Measurements from ENCODE around the gene ZNF521. TPM values are rescaled to one million over a fixed set of nuclear protein-coding genes. Genes with fewer than 3 reads are reported as not detected.

Gene ZNF521
- total RNA-seq, 1 experiment from 2014 or later, result not detected

DNA sequence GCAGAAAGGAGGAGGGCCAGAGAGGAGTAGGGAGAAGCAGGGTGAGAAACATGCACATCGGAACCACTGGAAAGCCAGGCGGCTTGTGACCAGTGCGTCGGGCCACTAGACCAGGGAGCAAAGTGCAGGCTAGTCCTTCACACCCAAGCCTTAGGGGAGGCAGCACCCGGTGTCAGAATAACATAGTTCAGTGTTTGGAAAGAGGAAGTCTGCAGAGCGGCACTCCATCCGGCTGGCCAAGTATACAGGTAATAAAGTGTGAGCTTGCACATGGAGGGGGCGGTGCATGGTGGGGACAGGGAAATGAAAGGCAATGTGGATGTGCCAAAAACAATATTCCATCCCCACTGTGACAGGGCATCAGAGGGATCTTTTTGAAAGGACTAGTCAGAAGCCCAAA lies 69.7 kb downstream of the ZNF521 start:
- no peaks in the 10 kb centered on the region for H3K4me1 Mint-ChIP-seq (ENCODE audit: insufficient read depth, unreplicated experiment)
- peaks cover 4% of the 10 kb centered on the region for H3K9me3 Mint-ChIP-seq (ENCODE audit: unreplicated experiment)
- DNase-seq (ENCODE audit: unreplicated experiment), result no peak
- H3K27me3 Mint-ChIP-seq (ENCODE audit: insufficient read depth, unreplicated experiment), result no peaks in the 10 kb centered on the region
- TF ChIP-seq, protein P1, sequence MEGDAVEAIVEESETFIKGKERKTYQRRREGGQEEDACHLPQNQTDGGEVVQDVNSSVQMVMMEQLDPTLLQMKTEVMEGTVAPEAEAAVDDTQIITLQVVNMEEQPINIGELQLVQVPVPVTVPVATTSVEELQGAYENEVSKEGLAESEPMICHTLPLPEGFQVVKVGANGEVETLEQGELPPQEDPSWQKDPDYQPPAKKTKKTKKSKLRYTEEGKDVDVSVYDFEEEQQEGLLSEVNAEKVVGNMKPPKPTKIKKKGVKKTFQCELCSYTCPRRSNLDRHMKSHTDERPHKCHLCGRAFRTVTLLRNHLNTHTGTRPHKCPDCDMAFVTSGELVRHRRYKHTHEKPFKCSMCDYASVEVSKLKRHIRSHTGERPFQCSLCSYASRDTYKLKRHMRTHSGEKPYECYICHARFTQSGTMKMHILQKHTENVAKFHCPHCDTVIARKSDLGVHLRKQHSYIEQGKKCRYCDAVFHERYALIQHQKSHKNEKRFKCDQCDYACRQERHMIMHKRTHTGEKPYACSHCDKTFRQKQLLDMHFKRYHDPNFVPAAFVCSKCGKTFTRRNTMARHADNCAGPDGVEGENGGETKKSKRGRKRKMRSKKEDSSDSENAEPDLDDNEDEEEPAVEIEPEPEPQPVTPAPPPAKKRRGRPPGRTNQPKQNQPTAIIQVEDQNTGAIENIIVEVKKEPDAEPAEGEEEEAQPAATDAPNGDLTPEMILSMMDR (IDR thresholded peaks at IDR 0.05; ENCODE audit: unreplicated experiment), result no peak
- ChIA-PET POLR2A (no interaction called here), CTCF (no interaction called here)
- no peak overlapping the region for H3K27ac Mint-ChIP-seq (ENCODE audit: low read depth, unreplicated experiment)
- BruUV-seq (replicated peaks), result no TSS peak
- no peak overlapping the region for H3K4me3 Mint-ChIP-seq (ENCODE audit: unreplicated experiment)
- intact Hi-C loops (cut with micrococcal nuclease), result no loop called here
- H3K36me3 Mint-ChIP-seq (ENCODE audit: insufficient read depth, unreplicated experiment), result no peaks in the 10 kb centered on the region

DNA sequence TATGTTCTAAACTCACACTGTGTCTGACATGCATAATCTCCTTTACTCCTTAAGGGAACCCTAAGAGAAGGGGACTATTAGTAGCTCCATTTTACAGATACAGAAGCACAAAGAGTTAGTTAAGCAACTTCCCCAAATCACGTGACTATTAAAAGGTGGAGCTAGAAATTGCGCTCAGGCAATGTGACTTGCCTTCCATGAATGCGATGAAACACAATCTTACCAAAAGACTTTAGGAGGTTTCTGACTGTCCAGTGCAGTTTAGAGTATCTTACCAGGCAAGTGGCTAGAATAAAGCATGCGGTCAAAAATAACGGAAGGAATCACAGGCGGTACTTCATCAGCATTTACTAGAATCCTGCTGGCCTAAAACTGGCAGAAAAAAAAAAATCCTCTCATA lies 70.4 kb downstream of the ZNF521 start:
- no peak for DNase-seq (ENCODE audit: unreplicated experiment)
- intact Hi-C loops (cut with micrococcal nuclease), result no loop called here
- Mint-ChIP-seq H3K4me1 (ENCODE audit: insufficient read depth, unreplicated experiment) (no peaks in the 10 kb centered on the region), H3K27me3 (ENCODE audit: insufficient read depth, unreplicated experiment) (no peaks in the 10 kb centered on the region), H3K9me3 (ENCODE audit: unreplicated experiment) (peaks cover 4% of the 10 kb centered on the region), H3K4me3 (ENCODE audit: unreplicated experiment) (no peak overlapping the region), H3K27ac (ENCODE audit: low read depth, unreplicated experiment) (no peak overlapping the region), H3K36me3 (ENCODE audit: insufficient read depth, unreplicated experiment) (no peaks in the 10 kb centered on the region)
- TF ChIP-seq, protein P1 (IDR thresholded peaks at IDR 0.05; ENCODE audit: unreplicated experiment), result no peak
- CTCF ChIA-PET, result no interaction called here
- POLR2A ChIA-PET, result no interaction called here
- no TSS peak for BruUV-seq (replicated peaks)

DNA sequence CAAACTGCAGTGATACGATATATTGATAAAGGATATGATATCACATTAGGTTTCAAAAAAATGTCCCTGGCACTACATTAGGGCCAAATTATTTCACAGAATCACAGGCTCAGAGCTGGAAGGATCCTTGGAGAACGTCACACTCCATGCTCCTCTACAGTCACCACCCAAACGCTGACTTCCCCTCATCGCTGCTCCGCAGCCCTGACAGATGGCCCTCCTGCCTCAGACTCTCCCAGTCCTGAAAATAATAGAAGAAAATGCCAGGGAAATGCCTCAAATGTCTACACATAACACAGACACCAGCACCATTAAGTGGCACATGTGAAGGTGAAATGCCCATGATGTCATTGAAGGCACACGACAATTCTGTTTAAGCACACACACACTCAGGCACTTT lies 72.0 kb downstream of the ZNF521 start:
- CTCF ChIA-PET, result no interaction called here
- Mint-ChIP-seq H3K4me3 (ENCODE audit: unreplicated experiment) (no peak overlapping the region), H3K4me1 (ENCODE audit: insufficient read depth, unreplicated experiment) (no peaks in the 10 kb centered on the region), H3K9me3 (ENCODE audit: unreplicated experiment) (peaks cover 13% of the 10 kb centered on the region), H3K36me3 (ENCODE audit: insufficient read depth, unreplicated experiment) (no peaks in the 10 kb centered on the region), H3K27ac (ENCODE audit: low read depth, unreplicated experiment) (no peak overlapping the region), H3K27me3 (ENCODE audit: insufficient read depth, unreplicated experiment) (no peaks in the 10 kb centered on the region)
- POLR2A ChIA-PET, result no interaction called here
- TF ChIP-seq, protein P1 (IDR thresholded peaks at IDR 0.05; ENCODE audit: unreplicated experiment), result no peak
- BruUV-seq (replicated peaks), result no TSS peak
- DNase-seq (ENCODE audit: unreplicated experiment), result no peak
- intact Hi-C loops (cut with micrococcal nuclease), result no loop called here

DNA sequence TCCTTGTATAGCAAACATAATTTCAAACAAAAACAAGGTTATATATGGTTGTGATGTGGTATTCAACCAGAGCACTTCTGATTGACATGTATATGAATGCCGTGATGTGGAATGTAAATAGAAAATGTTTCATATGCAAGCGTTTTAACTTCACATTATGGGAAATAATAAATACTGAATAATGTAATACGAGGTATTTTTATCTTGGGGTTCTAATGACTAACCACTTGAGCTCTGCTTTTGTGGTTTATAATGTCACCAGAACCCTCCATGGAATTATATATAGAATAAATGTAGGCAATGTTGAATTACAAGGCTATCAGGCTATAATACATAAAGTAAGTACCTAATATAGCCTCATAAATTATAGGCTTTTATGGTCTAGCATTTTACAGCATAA lies 72.4 kb downstream of the ZNF521 start:
- CTCF ChIA-PET, result no interaction called here
- intact Hi-C loops (cut with micrococcal nuclease), result no loop called here
- Mint-ChIP-seq H3K4me1 (ENCODE audit: insufficient read depth, unreplicated experiment) (no peaks in the 10 kb centered on the region), H3K27me3 (ENCODE audit: insufficient read depth, unreplicated experiment) (no peaks in the 10 kb centered on the region), H3K27ac (ENCODE audit: low read depth, unreplicated experiment) (no peak overlapping the region), H3K4me3 (ENCODE audit: unreplicated experiment) (no peak overlapping the region), H3K9me3 (ENCODE audit: unreplicated experiment) (peaks cover 17% of the 10 kb centered on the region), H3K36me3 (ENCODE audit: insufficient read depth, unreplicated experiment) (no peaks in the 10 kb centered on the region)
- no peak for DNase-seq (ENCODE audit: unreplicated experiment)
- TF ChIP-seq, protein P1 (IDR thresholded peaks at IDR 0.05; ENCODE audit: unreplicated experiment), result no peak
- no TSS peak for BruUV-seq (replicated peaks)
- POLR2A ChIA-PET, result no interaction called here

Measured in MCF 10A (cell line).